Measurements from ENCODE around the gene IFT27. TPM values are rescaled to one million over a fixed set of nuclear protein-coding genes. Genes with fewer than 3 reads are reported as not detected.

Gene IFT27
- total RNA-seq, 1 donor from 2014 or later: 31.2 TPM

- no peak overlapping the region for H3K4me3 ChIP-seq
- H3K9me3 ChIP-seq (replicated peaks): no peaks in the 10 kb centered on the region
- peaks cover 97% of the 10 kb centered on the region for H3K27me3 ChIP-seq (ENCODE audit: low read depth)
- DNase-seq: no peak
- no peak for TF ChIP-seq CTCF (IDR thresholded peaks at IDR 0.05; ENCODE audit: borderline replicate concordance)
- H3K36me3 ChIP-seq: no peaks in the 10 kb centered on the region
- intact Hi-C loops (cut with micrococcal nuclease): no loop called here
- H3K27ac ChIP-seq (replicated peaks): no peak overlapping the region
- H3K4me1 ChIP-seq: peaks cover 13% of the 10 kb centered on the region
Measured at GRCh38 chr22:36814801-36815200, 38.9 kb upstream of the IFT27 start.

DNA sequence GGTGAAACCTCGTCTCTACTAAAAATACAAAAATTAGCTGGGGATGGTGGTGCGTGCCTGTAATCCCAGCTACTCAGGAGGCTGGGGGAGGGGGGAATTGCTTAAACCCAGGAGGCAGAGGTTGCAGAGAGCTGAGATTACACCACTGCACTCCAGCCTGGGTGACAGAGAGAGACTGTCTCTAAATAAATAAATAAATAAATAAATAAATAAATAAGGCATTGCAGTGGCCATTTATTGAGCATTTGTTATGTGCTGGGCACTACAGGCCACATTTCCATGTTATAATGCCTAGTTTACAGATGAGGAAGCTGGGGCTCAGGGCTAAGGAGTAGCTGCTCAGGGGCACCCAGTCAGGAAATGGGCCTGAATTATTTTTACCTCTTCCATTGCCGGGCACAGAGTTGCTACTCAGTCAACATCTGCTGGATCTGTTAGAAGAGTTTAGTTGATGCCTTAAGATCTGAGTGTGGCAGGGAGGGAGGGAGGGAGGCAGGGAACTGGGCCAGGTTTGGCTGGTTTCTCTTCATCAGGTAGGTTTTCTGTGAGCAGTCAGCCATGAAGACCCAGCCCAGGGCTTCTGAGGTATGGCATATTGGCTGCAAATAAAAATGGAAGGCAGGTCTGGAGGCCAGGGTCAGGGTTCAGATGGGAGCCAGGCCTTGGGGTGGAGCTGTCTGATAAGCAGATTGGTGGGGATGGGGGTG lies 35.3 kb upstream of the IFT27 start:
- H3K27ac ChIP-seq (replicated peaks): no peak overlapping the region
- H3K4me1 ChIP-seq: peaks cover 2% of the 10 kb centered on the region
- no peak for DNase-seq
- no peak for TF ChIP-seq CTCF (IDR thresholded peaks at IDR 0.05; ENCODE audit: borderline replicate concordance)
- no peak overlapping the region for H3K4me3 ChIP-seq
- intact Hi-C loops (cut with micrococcal nuclease): no loop called here
- no peaks in the 10 kb centered on the region for H3K9me3 ChIP-seq (replicated peaks)
- no peaks in the 10 kb centered on the region for H3K36me3 ChIP-seq
- peaks cover 94% of the 10 kb centered on the region for H3K27me3 ChIP-seq (ENCODE audit: low read depth)

- Histone ChIP-seq H3K4me3 (no peak overlapping the region), H3K36me3 (no peaks in the 10 kb centered on the region), H3K9me3 (replicated peaks) (no peaks in the 10 kb centered on the region), H3K27me3 (ENCODE audit: low read depth) (peaks cover 94% of the 10 kb centered on the region), H3K4me1 (no peaks in the 10 kb centered on the region), H3K27ac (replicated peaks) (no peak overlapping the region)
- DNase-seq: no peak
- intact Hi-C loops (cut with micrococcal nuclease): no loop called here
- no peak for TF ChIP-seq CTCF (IDR thresholded peaks at IDR 0.05; ENCODE audit: borderline replicate concordance)
Measured at GRCh38 chr22:36809351-36809750, 33.4 kb upstream of the IFT27 start.

DNA sequence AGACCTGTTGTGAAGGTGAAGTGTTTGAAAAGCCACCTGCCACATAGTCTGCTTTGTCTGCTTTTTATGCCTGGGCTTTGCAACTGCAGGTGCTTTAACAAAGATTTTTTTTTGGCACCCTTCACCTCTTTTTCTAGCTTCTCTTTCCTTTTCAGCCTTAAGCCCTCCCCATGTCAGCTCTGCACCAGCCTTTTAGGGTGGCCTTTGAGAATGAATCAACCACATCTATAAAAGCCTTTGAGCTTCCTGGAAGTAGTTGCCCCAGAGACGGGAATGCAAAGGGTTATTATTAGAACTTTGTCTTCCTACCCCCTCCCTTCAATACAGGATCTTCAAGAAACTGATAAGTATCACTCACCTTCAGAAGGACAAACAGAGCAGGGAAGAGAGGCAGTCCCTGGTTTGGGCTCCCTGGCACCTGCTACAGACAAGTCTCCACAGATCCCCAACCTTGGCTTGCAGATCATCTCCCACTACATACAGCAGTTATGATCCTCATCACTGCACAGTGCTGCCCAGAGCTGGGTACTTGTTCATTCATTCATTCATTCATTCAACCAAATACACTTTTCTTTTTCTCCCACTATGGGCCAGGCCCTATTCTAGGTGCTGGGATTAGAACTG lies 32.9 kb upstream of the IFT27 start:
- Histone ChIP-seq H3K9me3 (replicated peaks) (no peaks in the 10 kb centered on the region), H3K27ac (replicated peaks) (no peak overlapping the region), H3K27me3 (ENCODE audit: low read depth) (peaks cover 94% of the 10 kb centered on the region), H3K36me3 (no peaks in the 10 kb centered on the region), H3K4me1 (no peaks in the 10 kb centered on the region), H3K4me3 (no peak overlapping the region)
- intact Hi-C loops (cut with micrococcal nuclease): no loop called here
- no peak for DNase-seq
- no peak for TF ChIP-seq CTCF (IDR thresholded peaks at IDR 0.05; ENCODE audit: borderline replicate concordance)

DNA sequence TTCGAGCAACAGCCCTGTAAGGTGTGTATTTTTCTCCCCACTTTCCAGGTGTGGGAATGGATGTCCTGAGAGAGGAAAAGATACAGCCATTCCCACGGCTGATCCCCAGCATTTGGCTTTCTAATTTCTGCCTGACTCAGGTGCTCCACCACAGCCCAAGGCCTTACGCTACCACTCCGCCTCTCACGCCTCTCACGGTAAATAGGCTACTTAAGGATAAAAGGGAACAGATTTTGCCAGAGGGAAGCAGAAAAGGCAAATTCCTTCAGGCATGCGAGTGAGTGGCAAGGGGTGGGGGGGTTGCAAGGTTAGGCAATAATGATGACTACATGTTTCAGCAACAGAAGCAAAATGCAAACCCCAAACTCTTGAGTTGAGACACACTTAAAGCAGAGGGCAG lies 31.7 kb upstream of the IFT27 start:
- TF ChIP-seq CTCF (IDR thresholded peaks at IDR 0.05; ENCODE audit: borderline replicate concordance): no peak
- H3K27me3 ChIP-seq (ENCODE audit: low read depth): peaks cover 92% of the 10 kb centered on the region

More for the DNA sequence above, 31.7 kb upstream of the IFT27 start:
- DNase-seq: no peak
- no peak overlapping the region for H3K27ac ChIP-seq (replicated peaks)
- H3K36me3 ChIP-seq: no peaks in the 10 kb centered on the region
- no peaks in the 10 kb centered on the region for H3K4me1 ChIP-seq
- H3K9me3 ChIP-seq (replicated peaks): no peaks in the 10 kb centered on the region
- H3K4me3 ChIP-seq: no peak overlapping the region
- intact Hi-C loops (cut with micrococcal nuclease): no loop called here
